ENCODE results near the gene GNG7.
A peak's percentile ranks its signal among the peaks of the same experiment; 100 is the strongest.
"Not testable (repeated sequence)": the region's sequence is repeated elsewhere in the genome, so short reads cannot be mapped to it uniquely, and the experiment has no call there.

GNG7 gene

GRCh38 chr19:2484178-2484937 is 218.1 kb downstream of the GNG7 start:
- DNase-seq (ENCODE audit: low read depth in 2 of 2) = no peak

DNA sequence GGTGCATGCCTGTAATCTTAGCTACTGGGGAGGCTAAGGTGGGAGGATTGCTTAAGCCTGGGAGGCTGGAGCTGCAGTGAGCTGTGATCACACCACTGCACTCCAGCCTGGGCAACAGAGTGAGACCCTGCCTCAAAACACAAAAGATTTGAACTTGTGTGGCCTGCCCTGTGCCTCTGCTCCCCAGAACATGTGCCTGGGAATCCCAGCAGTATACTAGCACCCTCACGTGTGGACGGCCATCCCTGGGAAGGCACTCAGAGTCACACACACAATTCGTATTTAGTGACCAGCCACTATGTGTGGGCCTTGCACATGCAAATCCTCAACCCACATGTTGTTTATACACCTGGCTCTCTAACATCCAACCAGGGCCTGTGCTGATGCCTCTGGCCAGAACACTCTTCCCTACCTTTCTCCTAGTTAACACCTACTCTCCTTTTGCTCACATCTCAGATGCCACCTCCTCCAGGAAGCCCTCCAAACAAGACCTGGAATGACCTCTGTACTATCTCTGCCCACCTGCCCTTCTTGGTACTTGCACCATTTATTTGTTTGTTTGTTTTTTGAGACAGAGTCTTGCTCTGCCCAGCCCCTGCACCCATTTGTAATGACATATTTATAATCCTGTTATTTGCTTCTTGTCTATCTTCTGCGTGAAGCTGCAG is 218.9 kb downstream of the GNG7 start:
- no peak for DNase-seq (ENCODE audit: low read depth in 2 of 2)

GRCh38 chr19:2483084-2483483 is 219.4 kb downstream of the GNG7 start:
- no peak for DNase-seq (ENCODE audit: low read depth in 2 of 2)

- no peak for DNase-seq (ENCODE audit: low read depth in 2 of 2)
These were observed 220.0 kb downstream of the GNG7 start for GRCh38 chr19:2482354-2483038.

GRCh38 chr19:2481466-2481865 is 221.0 kb downstream of the GNG7 start:
- no peak for DNase-seq (ENCODE audit: low read depth in 2 of 2)

- DNase-seq (ENCODE audit: low read depth in 2 of 2) = no peak
These were observed 222.8 kb downstream of the GNG7 start for GRCh38 chr19:2479556-2480194.

DNA sequence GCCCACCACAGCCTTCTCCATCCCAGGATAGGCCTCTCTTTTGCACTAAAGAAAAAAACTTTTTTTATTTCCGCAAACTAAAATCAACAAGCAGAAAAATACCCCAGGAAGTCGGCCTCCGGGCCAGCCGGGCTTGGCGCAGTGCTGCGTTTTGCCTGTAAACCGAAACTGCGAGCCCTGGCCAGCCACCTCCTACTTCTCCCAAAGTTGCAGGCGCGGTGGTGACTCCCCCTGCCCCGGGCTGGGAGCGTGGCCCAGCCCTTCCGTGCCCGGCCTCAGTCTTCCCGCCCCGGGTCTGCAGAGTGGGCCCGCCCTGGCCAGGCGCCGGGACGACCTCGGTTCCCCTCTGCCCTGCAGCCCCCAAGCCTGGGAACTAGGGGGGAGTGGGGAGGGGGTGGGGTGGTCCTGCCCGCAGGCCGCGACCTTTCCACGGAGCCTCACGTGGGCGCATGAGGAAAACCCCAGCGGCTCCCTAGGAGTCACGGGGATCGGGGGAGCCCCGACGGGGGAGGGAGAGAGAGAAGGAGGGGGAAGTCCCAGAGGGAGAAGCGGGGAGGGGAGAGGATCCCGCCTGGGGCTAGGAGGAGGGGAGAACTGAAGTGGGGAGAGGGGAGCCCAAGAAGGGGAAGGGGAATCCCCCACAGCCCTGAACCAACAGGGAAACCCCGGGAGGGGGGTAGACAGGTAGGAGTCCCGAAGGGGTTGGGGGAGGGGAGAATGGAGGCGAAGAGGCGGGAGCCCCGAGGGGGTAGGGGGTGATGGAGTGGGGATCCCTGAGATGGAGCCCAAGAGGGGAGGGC is 223.5 kb downstream of the GNG7 start:
- peak; percentile 48 to 53 for DNase-seq (ENCODE audit: low read depth in 2 of 2)

GRCh38 chr19:2478278-2478755 is 224.2 kb downstream of the GNG7 start:
- no peak for DNase-seq (ENCODE audit: low read depth in 2 of 2)

DNA sequence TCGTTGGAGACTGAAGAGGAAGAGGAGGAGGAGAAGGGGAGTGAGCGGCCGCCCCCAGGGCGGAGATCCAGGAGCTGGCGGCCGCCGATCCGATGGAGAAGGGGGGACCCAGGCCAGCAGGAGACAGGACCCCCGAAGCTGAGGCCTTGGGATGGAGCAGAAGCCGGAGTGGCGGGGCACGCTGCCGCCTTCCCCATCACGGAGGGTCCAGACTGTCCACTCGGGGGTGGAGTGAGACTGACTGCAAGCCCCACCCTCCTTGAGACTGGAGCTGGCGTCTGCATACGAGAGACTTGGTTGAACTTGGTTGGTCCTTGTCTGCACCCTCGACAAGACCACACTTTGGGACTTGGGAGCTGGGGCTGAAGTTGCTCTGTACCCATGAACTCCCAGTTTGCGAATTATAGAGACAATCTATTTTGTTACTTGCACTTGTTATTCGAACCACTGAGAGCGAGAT is 224.7 kb downstream of the GNG7 start:
- no peak for DNase-seq (ENCODE audit: low read depth in 2 of 2)

- DNase-seq (ENCODE audit: low read depth in 2 of 2) = no peak
These were observed 225.3 kb downstream of the GNG7 start for GRCh38 chr19:2477141-2477710.

DNA sequence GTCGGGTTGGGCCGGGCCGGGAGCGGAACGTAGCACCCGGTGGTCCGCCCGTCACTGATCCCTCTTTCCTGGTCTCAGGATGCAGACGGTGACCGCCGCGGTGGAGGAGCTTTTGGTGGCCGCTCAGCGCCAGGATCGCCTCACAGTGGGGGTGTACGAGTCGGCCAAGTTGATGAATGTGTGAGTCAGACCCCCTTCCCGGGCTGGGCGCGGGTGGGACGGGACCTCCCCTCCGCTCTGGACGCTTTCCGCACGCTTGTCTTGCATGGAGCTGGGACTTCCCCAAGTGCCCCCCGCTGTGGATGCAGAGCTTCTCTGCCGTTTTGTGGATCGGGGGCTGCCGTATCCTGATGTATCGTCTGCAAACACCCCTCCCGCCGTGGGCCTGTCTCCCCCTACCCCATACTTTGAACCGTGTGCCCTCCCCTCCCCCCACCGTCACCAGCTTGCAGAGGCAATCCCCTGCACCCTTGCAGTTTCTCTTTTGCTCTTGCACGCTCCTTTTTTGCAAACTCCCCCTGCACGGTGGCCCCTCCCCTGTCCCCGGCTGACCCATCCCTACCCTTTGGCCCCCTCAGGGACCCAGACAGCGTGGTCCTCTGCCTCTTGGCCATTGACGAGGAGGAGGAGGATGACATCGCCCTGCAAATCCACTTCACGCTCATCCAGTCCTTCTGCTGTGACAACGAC is 225.9 kb downstream of the GNG7 start:
- DNase-seq (ENCODE audit: low read depth in 2 of 2) = peak; percentile 59 to 63

DNA sequence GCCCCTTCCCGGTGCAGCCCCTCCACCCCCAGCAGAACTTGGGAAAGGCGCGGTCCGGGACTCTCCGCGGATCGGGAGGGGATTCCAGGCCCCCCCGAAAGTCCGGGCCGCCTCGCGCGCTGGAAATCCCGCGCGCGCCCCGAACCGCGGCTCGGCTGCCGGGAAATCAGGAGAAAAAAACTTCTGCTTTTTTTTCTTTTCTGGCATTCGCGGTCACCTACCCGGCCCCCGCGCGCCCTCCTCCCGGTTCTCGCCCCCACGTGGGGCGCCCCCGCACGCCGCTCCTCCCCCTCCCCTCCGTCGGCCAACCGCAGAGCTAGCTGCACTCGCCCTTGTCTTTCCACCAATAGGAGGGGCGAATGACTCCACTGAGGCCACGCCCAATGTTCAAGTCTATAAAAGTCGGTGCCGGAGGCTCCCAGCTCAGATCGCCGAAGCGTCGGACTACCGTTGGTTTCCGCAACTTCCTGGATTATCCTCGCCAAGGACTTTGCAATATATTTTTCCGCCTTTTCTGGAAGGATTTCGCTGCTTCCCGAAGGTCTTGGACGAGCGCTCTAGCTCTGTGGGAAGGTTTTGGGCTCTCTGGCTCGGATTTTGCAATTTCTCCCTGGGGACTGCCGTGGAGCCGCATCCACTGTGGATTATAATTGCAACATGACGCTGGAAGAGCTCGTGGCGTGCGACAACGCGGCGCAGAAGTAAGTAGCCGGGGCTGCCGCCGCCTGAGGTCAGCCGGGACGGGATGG is 226.6 kb downstream of the GNG7 start, which contains the start of gene GADD45B:
Gene GADD45B (plus strand): TSS at position 426 of the 749 bp plus-strand sequence. CDS start 232 bp downstream, at position 658.
- peak; percentile 95 to 98 for DNase-seq (ENCODE audit: low read depth in 2 of 2)

DNA sequence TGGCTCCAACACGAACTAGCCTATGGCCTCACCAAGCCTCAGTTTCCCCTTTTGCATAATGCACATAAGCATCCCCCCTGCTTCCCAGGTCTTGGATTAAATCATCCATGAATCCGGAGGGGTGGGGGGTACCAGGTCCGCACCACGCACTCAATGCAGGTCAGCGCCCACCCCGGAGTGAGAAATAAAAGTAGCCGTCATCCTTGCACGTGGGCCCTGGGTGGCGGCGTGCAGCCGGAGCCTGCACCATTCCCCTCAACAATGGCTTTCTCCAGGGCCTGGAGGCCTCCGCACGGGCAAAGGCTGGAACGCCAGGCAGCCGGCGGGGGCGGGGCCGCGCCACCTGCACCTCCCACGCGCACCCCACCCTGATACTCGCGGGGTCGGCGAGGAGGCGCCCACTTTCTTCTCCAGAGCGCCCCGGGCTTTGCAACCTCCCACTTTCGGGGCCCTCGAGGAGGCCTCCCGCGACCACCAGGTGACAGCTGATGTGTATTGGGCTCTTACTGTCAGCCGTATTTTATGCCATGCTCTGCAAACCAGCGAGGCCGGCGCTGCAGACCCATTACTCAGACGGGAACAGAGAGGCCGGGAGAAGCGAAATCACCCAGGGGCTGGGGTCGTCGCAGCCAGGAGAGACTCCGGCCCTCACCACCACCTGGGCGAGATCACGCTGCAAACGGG is 227.3 kb downstream of the GNG7 start:
- peak; percentile 45 to 57 for DNase-seq (ENCODE audit: low read depth in 2 of 2)

- DNase-seq (ENCODE audit: low read depth in 2 of 2) = peak; percentile 81 to 86
These were observed 228.1 kb downstream of the GNG7 start for GRCh38 chr19:2474232-2475017.

GRCh38 chr19:2469915-2470200 is 232.6 kb downstream of the GNG7 start:
- not testable (repeated sequence) for DNase-seq (ENCODE audit: low read depth in 2 of 2)

DNA sequence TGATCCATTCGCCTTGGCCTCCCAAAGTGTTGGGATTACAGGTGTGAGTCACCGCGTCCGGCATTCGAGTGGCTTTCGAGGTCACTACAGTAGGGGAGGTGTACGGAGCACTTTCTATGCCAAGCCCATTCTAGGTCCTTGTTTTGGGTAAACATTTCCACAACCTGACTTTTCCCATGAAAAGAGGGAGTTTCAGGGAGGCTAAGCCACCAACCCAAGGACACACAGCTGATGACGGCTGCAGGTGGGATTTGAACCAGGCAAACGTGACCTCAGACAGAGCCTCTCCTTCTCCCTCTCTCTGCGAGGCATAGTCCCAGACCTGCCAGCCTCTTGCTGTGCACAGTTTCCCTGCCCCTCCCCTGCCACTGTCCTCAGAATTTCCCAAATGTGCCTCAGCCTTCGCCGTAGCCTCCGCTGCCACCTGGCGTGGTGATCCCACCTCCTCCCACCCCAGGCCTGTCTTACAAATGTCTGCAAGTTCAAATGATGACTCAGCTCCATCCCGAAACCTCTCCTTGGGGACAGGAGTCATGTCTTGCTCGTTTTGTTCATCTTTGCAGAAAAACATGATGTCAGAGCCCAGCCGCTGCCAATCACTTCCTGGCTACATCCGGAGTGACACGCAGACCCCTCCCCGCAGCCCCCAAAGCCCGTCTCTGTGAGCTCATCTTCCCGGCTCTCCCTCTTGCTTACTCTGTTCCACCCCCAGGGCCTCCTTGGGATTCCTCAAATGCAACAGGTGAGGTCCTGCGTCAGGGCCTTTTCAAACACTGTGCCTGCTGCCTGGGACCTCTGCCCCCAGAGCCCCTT is 233.2 kb downstream of the GNG7 start:
- DNase-seq (ENCODE audit: low read depth in 2 of 2) = peak in 1 of 2 donors; percentile 33

GRCh38 chr19:2468596-2468995 is 233.9 kb downstream of the GNG7 start:
- no peak for DNase-seq (ENCODE audit: low read depth in 2 of 2)

All from activated CD4-positive, alpha-beta T cell treated with anti-CD3 and anti-CD28 coated beads for 24 hours (primary cell).